Stomach (tissue), 4 donors: ENCODE data around the gene USP47.
A peak's percentile ranks its signal among the peaks of the same experiment; 100 is the strongest.

ENCODE experiments used
- POLR2A ChIP-seq, 4 donors: fragments of 450-650 bp; IDR thresholded peaks; one replicate each; pipeline ENCODE4 v1.6.1; 2016; ENCODE audit warnings: antibody characterized with exemption in 4 of 4, control low read depth in 2 of 4, mild to moderate bottlenecking in 1 of 4, moderate library complexity in 1 of 4
- POLR2AphosphoS5 ChIP-seq, 3 donors: sonication (generic); formaldehyde crosslinking; IDR thresholded peaks; one replicate each; pipeline ENCODE4 v1.6.1; 2016; ENCODE audit warnings: antibody characterized with exemption in 3 of 3
- TF ChIP-seq, protein P1 (sequence below), 7 experiments: fragments of 450-650 bp in 4 of 7; fragments of 200-600 bp in 3 of 7; sonication (generic) in 3 of 7; IDR thresholded peaks; one replicate each; pipeline ENCODE4 v1.5.1; 2016 to 2019; ENCODE audit warnings: antibody characterized with exemption in 7 of 7, control low read depth in 2 of 7, mild to moderate bottlenecking in 1 of 7

DNA sequence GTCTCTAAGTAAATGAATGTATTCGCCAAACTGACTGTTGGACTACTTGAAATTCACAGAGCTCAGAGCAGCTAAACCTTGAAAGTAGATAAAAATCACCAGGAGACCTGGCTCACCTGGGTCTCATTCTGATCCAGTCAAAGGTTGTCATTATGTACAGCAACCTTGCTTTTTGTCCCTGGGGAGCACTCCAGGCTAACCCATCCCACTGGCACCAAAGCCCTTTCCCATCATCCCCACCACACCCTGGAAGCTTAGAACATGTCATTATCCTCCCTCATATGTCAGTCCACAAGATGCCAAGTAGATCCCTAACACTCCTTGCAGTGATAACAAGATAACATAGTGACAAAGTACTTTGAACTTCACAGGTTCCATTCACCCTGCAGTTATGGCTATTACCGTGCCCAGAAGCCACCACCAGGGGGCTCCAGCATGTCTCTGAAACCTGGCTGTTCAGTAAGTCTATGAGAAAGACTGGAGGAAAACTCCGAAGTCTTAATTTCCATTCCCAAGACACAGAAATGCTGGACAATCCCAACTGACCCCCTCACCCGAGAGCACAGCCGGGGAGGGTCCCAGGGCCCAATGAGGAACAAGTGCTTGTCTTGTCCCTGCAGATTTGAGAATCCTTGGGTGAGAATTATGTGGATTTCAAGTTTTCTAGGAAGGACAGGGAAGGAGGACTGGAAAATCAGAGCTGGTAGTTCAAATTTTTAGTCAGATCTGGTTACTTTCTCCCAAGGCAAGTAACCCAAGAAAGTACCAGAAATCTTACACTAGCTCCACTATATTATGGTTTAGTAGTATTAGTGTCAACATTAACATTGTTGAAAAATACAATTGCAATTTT lies 43.0 kb upstream of the USP47 start:
- no peak for TF ChIP-seq POLR2A (IDR thresholded peaks at IDR 0.05)
- TF ChIP-seq POLR2AphosphoS5 (IDR thresholded peaks at IDR 0.05), result no peak
- TF ChIP-seq, protein P1, sequence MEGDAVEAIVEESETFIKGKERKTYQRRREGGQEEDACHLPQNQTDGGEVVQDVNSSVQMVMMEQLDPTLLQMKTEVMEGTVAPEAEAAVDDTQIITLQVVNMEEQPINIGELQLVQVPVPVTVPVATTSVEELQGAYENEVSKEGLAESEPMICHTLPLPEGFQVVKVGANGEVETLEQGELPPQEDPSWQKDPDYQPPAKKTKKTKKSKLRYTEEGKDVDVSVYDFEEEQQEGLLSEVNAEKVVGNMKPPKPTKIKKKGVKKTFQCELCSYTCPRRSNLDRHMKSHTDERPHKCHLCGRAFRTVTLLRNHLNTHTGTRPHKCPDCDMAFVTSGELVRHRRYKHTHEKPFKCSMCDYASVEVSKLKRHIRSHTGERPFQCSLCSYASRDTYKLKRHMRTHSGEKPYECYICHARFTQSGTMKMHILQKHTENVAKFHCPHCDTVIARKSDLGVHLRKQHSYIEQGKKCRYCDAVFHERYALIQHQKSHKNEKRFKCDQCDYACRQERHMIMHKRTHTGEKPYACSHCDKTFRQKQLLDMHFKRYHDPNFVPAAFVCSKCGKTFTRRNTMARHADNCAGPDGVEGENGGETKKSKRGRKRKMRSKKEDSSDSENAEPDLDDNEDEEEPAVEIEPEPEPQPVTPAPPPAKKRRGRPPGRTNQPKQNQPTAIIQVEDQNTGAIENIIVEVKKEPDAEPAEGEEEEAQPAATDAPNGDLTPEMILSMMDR (IDR thresholded peaks at IDR 0.05), result peak in 5 of 7 experiments; percentile 68 to 95 (median 90)
